K562 (cell line): ENCODE results near the gene MVP. TPM values are rescaled to one million over a fixed set of nuclear protein-coding genes. Genes with fewer than 3 reads are reported as not detected.

Experiments used
- BRD4 ChIP-seq: fragments of 200-600 bp; sonication (generic); IDR thresholded peaks from 2 replicates; pipeline ENCODE4 v1.6.1; 2017; ENCODE audit warnings: inconsistent platforms
- CCNT2 ChIP-seq: IDR thresholded peaks from 2 replicates; pipeline ENCODE4 v1.6.1; 2011; ENCODE audit warnings: borderline replicate concordance, low read depth, mild to moderate bottlenecking, moderate library complexity, mixed read lengths, low read length; ENCODE audit not compliant: insufficient read length; ENCODE audit errors: extremely low read depth
- CHD2 ChIP-seq: IDR thresholded peaks from 2 replicates; pipeline ENCODE4 v1.6.1; 2011; ENCODE audit warnings: low read depth, low read length
- CHD4 ChIP-seq: fragments of 200-600 bp; sonication (generic); IDR thresholded peaks from 3 replicates; pipeline ENCODE4 v1.6.1; 2012; ENCODE audit warnings: low read depth, mild to moderate bottlenecking, mixed read lengths, low read length, inconsistent platforms; ENCODE audit not compliant: insufficient read depth, insufficient replicate concordance, poor library complexity, severe bottlenecking
- ETS1 ChIP-seq: conservative IDR thresholded peaks from 2 replicates; pipeline ENCODE4 v1.6.1; 2011; ENCODE audit warnings: low read depth, mild to moderate bottlenecking, low read length; ENCODE audit not compliant: control insufficient read depth
- FOS ChIP-seq: IDR thresholded peaks from 3 replicates; pipeline ENCODE4 v1.6.1; 2011; ENCODE audit not compliant: insufficient read length; ENCODE audit errors: extremely low read depth
- MAZ ChIP-seq, 2 experiments: fragments of 450-650 bp in 1 of 2; sonication (generic) in 1 of 2; formaldehyde crosslinking; IDR thresholded peaks in 1 of 2; conservative IDR thresholded peaks in 1 of 2; 2 replicates each; pipeline versions ENCODE4 v1.4.0 to v1.5.0; 2020; ENCODE audit warnings: mild to moderate bottlenecking in 1 of 2, missing genetic modification reagents in 1 of 2
- MYC ChIP-seq, 2 experiments: fragments of 250-450 bp in 1 of 2; sonication (Bioruptor Pico) in 1 of 2; IDR thresholded peaks; 2 replicates each; pipeline versions ENCODE4 v1.5.1 to v1.6.1; 2012 to 2021; ENCODE audit warnings: low read depth in 2 of 2, borderline replicate concordance in 1 of 2, improper control_type of control experiment in 1 of 2, low read length in 1 of 2, mild to moderate bottlenecking in 1 of 2, moderate library complexity in 1 of 2
- PCBP2 ChIP-seq: fragments of 200-400 bp; formaldehyde crosslinking; IDR thresholded peaks from 2 replicates; pipeline ENCODE4 v1.6.1; 2018; ENCODE audit warnings: low read length, low read depth, mild to moderate bottlenecking, moderate library complexity; ENCODE audit not compliant: poor library complexity, severe bottlenecking
- SRSF7 ChIP-seq: fragments of 200-400 bp; formaldehyde crosslinking; optimal IDR thresholded peaks from 2 replicates; pipeline ENCODE3; 2017; ENCODE audit warnings: mild to moderate bottlenecking, low read depth, low read length
- TARDBP ChIP-seq: fragments of 450-650 bp; IDR thresholded peaks from 2 replicates; pipeline ENCODE4 v1.6.1; 2016
- TOE1 ChIP-seq, 2 experiments: fragments of 450-650 bp in 1 of 2; sonication (generic) in 1 of 2; formaldehyde crosslinking in 1 of 2; IDR thresholded peaks; 2 replicates each; pipeline versions ENCODE4 v1.7.1 to v1.8.0; 2016 to 2022; ENCODE audit warnings: borderline replicate concordance in 2 of 2, mild to moderate bottlenecking in 2 of 2, antibody characterized with exemption in 1 of 2, inconsistent platforms in 1 of 2, low read depth in 1 of 2, missing genetic modification reagents in 1 of 2, moderate library complexity in 1 of 2
- TSHZ1 ChIP-seq: fragments of 250-450 bp; sonication (Bioruptor Pico); IDR thresholded peaks from 2 replicates; pipeline ENCODE4 v1.4.0; 2020; ENCODE audit warnings: mild to moderate bottlenecking, moderate library complexity
- USF1 ChIP-seq: sonication (generic); formaldehyde crosslinking; IDR thresholded peaks from 2 replicates; pipeline ENCODE4 v1.9.0; 2022; ENCODE audit warnings: mild to moderate bottlenecking, missing genetic modification reagents
- ZBTB1 ChIP-seq: sonication (generic); formaldehyde crosslinking; IDR thresholded peaks from 2 replicates; pipeline ENCODE4 v1.8.1; 2023; ENCODE audit warnings: missing genetic modification reagents, low read depth, mild to moderate bottlenecking, borderline replicate concordance
- ZBTB26 ChIP-seq: fragments of 450-650 bp; formaldehyde crosslinking; IDR thresholded peaks from 2 replicates; pipeline ENCODE4 v1.4.0; 2022; ENCODE audit warnings: missing genetic modification characterization
- ZNF143 ChIP-seq: sonication (generic); formaldehyde crosslinking; IDR thresholded peaks from 2 replicates; pipeline ENCODE4 v1.9.0; 2022; ENCODE audit warnings: mild to moderate bottlenecking, missing genetic modification reagents
- polyA plus RNA-seq, 8 experiments: library from polyadenylated mRNA; depleted of rRNA in 4 of 8; stranded (reverse) in 5 of 8; unstranded in 3 of 8; fragments of >200 nt; fragmentation: Nextera tagmentation in 2 of 8; fragmentation: Illumina TruSeq in 1 of 8; extraction: Ambion mirVana in 2 of 8; extraction: Trizol in 1 of 8; gene quantifications; 2 replicates each; pipeline versions ENCODE4 v1.2.1 to v1.2.3, GENCODE V29; 2011 to 2014; ENCODE audit warnings: inconsistent platforms in 1 of 8, missing spikeins in 1 of 8
- total RNA-seq, 7 experiments: library from RNA; depleted of rRNA in 6 of 7; stranded (reverse); fragments of >200 nt in 6 of 7; fragmentation: Illumina TruSeq in 2 of 7; extraction: Trizol in 2 of 7; gene quantifications; 2 replicates each; pipeline versions ENCODE4 v1.2.1 to v1.2.3, GENCODE V29; 2011 to 2021; ENCODE audit warnings: low replicate concordance in 1 of 7

The MVP gene
- total and polyA plus RNA-seq, 9 of the 15 experiments (the other 6 are each of a cell fraction or from before 2014, with no cell fraction given), result 0.39 to 1.9 (median 0.76) TPM; not detected in 2

GRCh38 chr16:29805232-29806098 is 14.8 kb upstream of the MVP start (continued):
- TF ChIP-seq ETS1 (peak; percentile 57; the same call in 1 of the 2 replicates), TSHZ1 (CRISPR knock-in tag) (no peak), FOS (no peak), ZBTB26 (CRISPR knock-in tag) (0 out of 2 replicates have a peak, but pooled peaks have one; percentile 8), SRSF7 (no peak), BRD4 (peak; percentile 73), ZBTB1 (CRISPR knock-in tag) (peak; percentile 66; the same call in 1 of the 2 replicates), TOE1 (IDR thresholded peaks at IDR 0.05; ENCODE audit: borderline replicate concordance) (peak; percentile 94), TOE1 (CRISPR knock-in tag; IDR thresholded peaks at IDR 0.05; ENCODE audit: borderline replicate concordance, low read depth) (no peak), PCBP2 (peak; percentile 84), MAZ (CRISPR knock-in tag; conservative IDR thresholded peaks at IDR 0.05 in 1 of 2, IDR thresholded peaks at IDR 0.05 in 1 of 2) (peak; percentile 100), USF1 (CRISPR knock-in tag) (peak; percentile 72), CHD2 (peak; percentile 57; the same call in 1 of the 2 replicates), TARDBP (peak; percentile 30; the same call in 1 of the 2 replicates), ZNF143 (CRISPR knock-in tag) (no peak), CHD4 (no peak), CCNT2 (peak; percentile 99), MYC (IDR thresholded peaks at IDR 0.05; ENCODE audit: low read depth, low read length) (peak; percentile 98), MYC (CRISPR knock-in tag; IDR thresholded peaks at IDR 0.05; ENCODE audit: borderline replicate concordance, low read depth) (peak; percentile 71; the same call in 1 of the 2 replicates)
